A549 (cell line): ENCODE measurements around the gene SLC10A7. TPM values are rescaled to one million over a fixed set of nuclear protein-coding genes. Genes with fewer than 3 reads are reported as not detected.

Experiments used
- ATAC-seq, 2 experiments: fragments of 200-7000 bp in 1 of 2; fragments of >200 bp in 1 of 2; cut with Nextera tagmentation in 1 of 2; cut with Tn5 transposase in 1 of 2; 3 replicates each; pipeline versions ENCODE4 v1.8.0 to v1.9.1; 2018 to 2020; ENCODE audit warnings: mild to moderate bottlenecking in 1 of 2, moderate library complexity in 1 of 2
- CTCF ChIA-PET: fragments of 300-600 bp; sonication (Branson Sonifier 250); formaldehyde crosslinking; extraction: SDS; loops from one replicate; lab custom pipeline; 2021; ENCODE audit warnings: antibody characterized with exemption, inconsistent platforms; lab: Yijun Ruan, JAX
- POLR2A ChIA-PET: fragments of 350-600 bp; formaldehyde crosslinking; extraction: SDS; loops from one replicate; lab custom pipeline; 2021; ENCODE audit warnings: antibody characterized with exemption, inconsistent platforms; lab: Yijun Ruan, JAX
- DNase-seq, 2 experiments: peaks; one replicate each; pipeline versions ENCODE4 v3.0.0 to v3.0.0-alpha.2; 2011 to 2016; ENCODE audit warnings: low read depth in 1 of 2, low spot score in 1 of 2
- FAIRE-seq: peaks from 2 replicates; lab custom pipeline; 2011; peaks lifted over from hg19 to GRCh38; lab: Jason Lieb, UNC
- H3K27ac ChIP-seq, 2 experiments: fragments of >200 bp; sonication (Bioruptor Twin); formaldehyde crosslinking; 3 replicates each; pipeline ENCODE4 v1.5.1; 2016 to 2017
- H3K4me1 ChIP-seq: fragments of >200 bp; sonication (Bioruptor Twin); formaldehyde crosslinking; 3 replicates; pipeline ENCODE4 v1.6.1; 2016
- H3K4me2 ChIP-seq: fragments of >200 bp; sonication (Bioruptor Twin); formaldehyde crosslinking; 3 replicates; pipeline ENCODE4 v1.6.1; 2016
- H3K4me3 ChIP-seq: fragments of >200 bp; sonication (Bioruptor Twin); formaldehyde crosslinking; 3 replicates; pipeline ENCODE4 v1.5.1; 2016
- H3K9me3 ChIP-seq: fragments of >200 bp; sonication (Bioruptor Twin); formaldehyde crosslinking; 3 replicates; pipeline ENCODE4 v1.6.1; 2016
- ELK1 ChIP-seq: fragments of 150-350 bp; IDR thresholded peaks from 2 replicates; pipeline ENCODE4 v1.6.1; 2014; ENCODE audit warnings: low read depth, mild to moderate bottlenecking, low read length
- FOSB ChIP-seq: fragments of 250-450 bp; sonication (Bioruptor Pico); IDR thresholded peaks from 2 replicates; pipeline ENCODE4 v1.5.0; 2020; ENCODE audit warnings: mild to moderate bottlenecking, moderate library complexity
- FOXS1 ChIP-seq: fragments of 250-450 bp; sonication (Bioruptor Pico); IDR thresholded peaks from 2 replicates; pipeline ENCODE4 v1.5.0; 2020; ENCODE audit warnings: mild to moderate bottlenecking, moderate library complexity
- HOXB13 ChIP-seq: fragments of 250-450 bp; sonication (Bioruptor Pico); IDR thresholded peaks from 2 replicates; pipeline ENCODE4 v1.5.0; 2020; ENCODE audit warnings: low read depth, mild to moderate bottlenecking, moderate library complexity
- HOXB5 ChIP-seq: fragments of 250-450 bp; sonication (Bioruptor Pico); IDR thresholded peaks from 2 replicates; pipeline ENCODE4 v1.5.0; 2020; ENCODE audit warnings: mild to moderate bottlenecking, moderate library complexity
- MAFK ChIP-seq: fragments of 450-650 bp; IDR thresholded peaks from 2 replicates; pipeline ENCODE4 v1.6.1; 2014; ENCODE audit not compliant: partially characterized antibody
- MYC ChIP-seq: IDR thresholded peaks from 2 replicates; pipeline ENCODE4 v1.6.1; 2012; ENCODE audit warnings: mild to moderate bottlenecking, inconsistent platforms, low read length, improper control_type of control experiment, borderline replicate concordance
- NFE2L2 ChIP-seq: fragments of 150-350 bp; conservative IDR thresholded peaks from 2 replicates; pipeline ENCODE4 v1.6.1; 2014; ENCODE audit warnings: low read length
- NPAS2 ChIP-seq: fragments of 250-450 bp; sonication (Bioruptor Pico); IDR thresholded peaks from 2 replicates; pipeline ENCODE4 v1.8.0; 2022; ENCODE audit warnings: mild to moderate bottlenecking, moderate library complexity, borderline replicate concordance
- NR3C1 ChIP-seq: fragments of >200 bp; sonication (Bioruptor Twin); formaldehyde crosslinking; IDR thresholded peaks from 3 replicates; pipeline ENCODE4 v1.6.1; 2017
- PBX3 ChIP-seq: IDR thresholded peaks from 2 replicates; pipeline ENCODE4 v1.6.1; 2012
- PHF8 ChIP-seq: fragments of 200-600 bp; sonication (generic); IDR thresholded peaks from 2 replicates; pipeline ENCODE4 v1.6.1; 2016; ENCODE audit warnings: low read depth, mild to moderate bottlenecking, antibody characterized with exemption, moderate library complexity, borderline replicate concordance
- REST ChIP-seq: fragments of 200-600 bp; sonication (generic); IDR thresholded peaks from 2 replicates; pipeline ENCODE4 v1.6.1; 2016; ENCODE audit warnings: antibody characterized with exemption, mild to moderate bottlenecking, moderate library complexity
- RFX5 ChIP-seq: fragments of 450-650 bp; IDR thresholded peaks from 2 replicates; pipeline ENCODE4 v1.7.1; 2014; ENCODE audit warnings: antibody characterized with exemption, mild to moderate bottlenecking, moderate library complexity
- SREBF2 ChIP-seq: fragments of 450-650 bp; IDR thresholded peaks from 2 replicates; pipeline ENCODE4 v1.6.1; 2014; ENCODE audit warnings: mild to moderate bottlenecking, moderate library complexity
- ZNF302 ChIP-seq: fragments of 250-450 bp; sonication (Bioruptor Pico); IDR thresholded peaks from 2 replicates; pipeline ENCODE4 v1.9.0; 2021; ENCODE audit warnings: inconsistent platforms, mild to moderate bottlenecking, moderate library complexity
- WGBS: methylation state at CpG from one replicate; pipeline ENCODE4 v1.1.6; 2017; ENCODE audit errors: missing lambda C conversion rate; 5-methylcytosine and 5-hydroxymethylcytosine counted together
- polyA plus RNA-seq, 4 experiments: library from polyadenylated mRNA; depleted of rRNA in 3 of 4; stranded (reverse); fragments of >200 nt; fragmentation: RNase III in 1 of 4; extraction: RNeasy Plus Mini Kit Qiagen cat#74134 plus additional on column Dnase treatment in 1 of 4; gene quantifications; 2 replicates in 3 of 4; 3 replicates in 1 of 4; pipeline ENCODE4 v1.2.3, GENCODE V29; 2011 to 2017

The SLC10A7 gene
- polyA plus RNA-seq, 2 of the 4 experiments (the other 2 are of a cell fraction), result 1.3 to 6.5 TPM

GRCh38 chr4:146398896-146399445, 122.8 kb downstream of the SLC10A7 start:
- POLR2A ChIA-PET, result no interaction called here
- ATAC-seq (no peak), DNase-seq (no peak), FAIRE-seq (no peak)
- CTCF ChIA-PET, result no interaction called here
- Histone ChIP-seq H3K9me3 (no peaks in the 10 kb centered on the region), H3K4me3 (no peak overlapping the region), H3K27ac (no peak overlapping the region), H3K4me2 (no peak overlapping the region), H3K4me1 (no peaks in the 10 kb centered on the region)
- WGBS, result 56% methylated on average over 6 of the region's 6 CpGs
- no peak for TF ChIP-seq MAFK
- TF ChIP-seq SREBF2, result no peak
- no peak for TF ChIP-seq NFE2L2
- TF ChIP-seq NR3C1, result no peak

GRCh38 chr4:146398404-146398803, 123.3 kb downstream of the SLC10A7 start:
- POLR2A ChIA-PET, result no interaction called here
- ATAC-seq, result no peak
- FAIRE-seq, result no peak
- Histone ChIP-seq H3K4me3 (no peak overlapping the region), H3K27ac (no peak overlapping the region), H3K4me2 (no peak overlapping the region), H3K4me1 (no peaks in the 10 kb centered on the region), H3K9me3 (no peaks in the 10 kb centered on the region)
- no peak for TF ChIP-seq FOXS1 (CRISPR knock-in tag)
- TF ChIP-seq RFX5, result no peak
- no peak for TF ChIP-seq MYC
- TF ChIP-seq HOXB5, result no peak
- TF ChIP-seq NPAS2 (CRISPR knock-in tag), result no peak
- TF ChIP-seq ELK1, result no peak
- WGBS, result 74% methylated on average over 1 of the region's 1 CpG
- DNase-seq, result no peak
- CTCF ChIA-PET, result no interaction called here

- DNase-seq, result no peak
- POLR2A ChIA-PET, result no interaction called here
- H3K4me1 ChIP-seq, result no peaks in the 10 kb centered on the region
- TF ChIP-seq PBX3, result no peak
- no peak for TF ChIP-seq PHF8
- no peak for TF ChIP-seq FOSB
- TF ChIP-seq ZNF302 (CRISPR knock-in tag), result no peak
- no peak for TF ChIP-seq ELK1
- no peak for TF ChIP-seq HOXB13 (CRISPR knock-in tag)
- TF ChIP-seq REST, result no peak
- no peak overlapping the region for H3K27ac ChIP-seq
- no peak overlapping the region for H3K4me2 ChIP-seq
- H3K4me3 ChIP-seq, result no peak overlapping the region
- 86% methylated on average over 1 of the region's 1 CpG for WGBS
- no peak for ATAC-seq
- no peak for FAIRE-seq
- H3K9me3 ChIP-seq, result no peaks in the 10 kb centered on the region
- CTCF ChIA-PET, result no interaction called here
Measured at GRCh38 chr4:146389561-146389960, 132.2 kb downstream of the SLC10A7 start.
